ENCODE data around the gene RRP15.

GRCh38 chr1:218350035-218350525 lies 65.0 kb downstream of the RRP15 start:
- no peak for TF ChIP-seq CTCF (conservative IDR thresholded peaks at IDR 0.05)
- no peak for TF ChIP-seq ZFX (IDR thresholded peaks at IDR 0.05)
